HUES64 (cell line): Measurements from ENCODE around the gene GIMAP1.

Experiments
- H3K27ac ChIP-seq: 2 replicates; pipeline ENCODE4 v1.7.0; 2013; ENCODE audit warnings: low read depth, low read length, inconsistent platforms
- H3K27me3 ChIP-seq: 2 replicates; pipeline ENCODE4 v1.6.1; 2013; ENCODE audit warnings: mild to moderate bottlenecking, low read length; ENCODE audit not compliant: insufficient read depth
- H3K36me3 ChIP-seq: 2 replicates; pipeline ENCODE4 v1.6.1; 2013; ENCODE audit warnings: mild to moderate bottlenecking, low read length; ENCODE audit not compliant: insufficient read depth
- H3K4me1 ChIP-seq: 2 replicates; pipeline ENCODE4 v1.6.1; 2013; ENCODE audit warnings: mild to moderate bottlenecking, low read length, moderate library complexity; ENCODE audit not compliant: insufficient read depth
- H3K4me3 ChIP-seq: 2 replicates; pipeline ENCODE4 v1.5.1; 2013; ENCODE audit warnings: mild to moderate bottlenecking, low read length, moderate library complexity
- H3K9ac ChIP-seq: 2 replicates; pipeline ENCODE4 v1.6.1; 2013; ENCODE audit warnings: mild to moderate bottlenecking, low read depth, low read length
- H3K9me3 ChIP-seq: 2 replicates; pipeline ENCODE4 v1.6.1; 2013; ENCODE audit warnings: low read depth, low read length; ENCODE audit not compliant: insufficient read depth
- WGBS: fragments of 150-250, 120-280 bp; methylation state at CpG from one replicate; pipeline ENCODE4 v1.1.7; 2013; ENCODE audit warnings: missing lambda C conversion rate; 5-methylcytosine and 5-hydroxymethylcytosine counted together

The GIMAP1 gene

GRCh38 chr7:150737265-150738055 is 21.0 kb downstream of the GIMAP1 start, which contains the start of gene GIMAP5:
TSS of gene GIMAP5 (plus strand) at chr7:150737418. CDS start at chr7:150740885, 3,467 bp downstream.
- peaks cover 100% of the 10 kb centered on the region for H3K27me3 ChIP-seq
- H3K4me3 ChIP-seq = no peak within 1 kb of the TSS
- no peaks in the 10 kb centered on the region; the same call in 1 of the 2 replicates for H3K9me3 ChIP-seq
- H3K36me3 ChIP-seq = no peaks in the 10 kb centered on the region
- 46% methylated on average over 14 of the region's 14 CpGs for WGBS
- no peak within 1 kb of the TSS for H3K27ac ChIP-seq
- H3K4me1 ChIP-seq = peaks cover 3% of the 10 kb centered on the region; the same call in 1 of the 2 replicates
- H3K9ac ChIP-seq = no peak within 1 kb of the TSS

GRCh38 chr7:150738092-150738491 is 21.7 kb downstream of the GIMAP1 start:
- Histone ChIP-seq H3K27me3 (peaks cover 100% of the 10 kb centered on the region), H3K4me3 (no peak overlapping the region), H3K4me1 (peaks cover 3% of the 10 kb centered on the region; the same call in 1 of the 2 replicates), H3K9ac (no peak overlapping the region), H3K36me3 (no peaks in the 10 kb centered on the region), H3K9me3 (no peaks in the 10 kb centered on the region; the same call in 1 of the 2 replicates), H3K27ac (no peak overlapping the region)
- 68% methylated on average over 5 of the region's 5 CpGs for WGBS

GRCh38 chr7:150738591-150739001 is 22.2 kb downstream of the GIMAP1 start:
- H3K9me3 ChIP-seq = no peaks in the 10 kb centered on the region; the same call in 1 of the 2 replicates
- H3K4me1 ChIP-seq = peaks cover 3% of the 10 kb centered on the region; the same call in 1 of the 2 replicates
- H3K27me3 ChIP-seq = peaks cover 100% of the 10 kb centered on the region
- no peaks in the 10 kb centered on the region for H3K36me3 ChIP-seq
- no peak overlapping the region for H3K27ac ChIP-seq
- no peak overlapping the region for H3K4me3 ChIP-seq
- no peak overlapping the region for H3K9ac ChIP-seq
- 76% methylated on average over 5 of the region's 5 CpGs for WGBS

GRCh38 chr7:150739033-150739432 is 22.6 kb downstream of the GIMAP1 start:
- no peaks in the 10 kb centered on the region; the same call in 1 of the 2 replicates for H3K9me3 ChIP-seq
- peaks cover 3% of the 10 kb centered on the region; the same call in 1 of the 2 replicates for H3K4me1 ChIP-seq
- no peak overlapping the region for H3K9ac ChIP-seq
- H3K36me3 ChIP-seq = no peaks in the 10 kb centered on the region
- no peak overlapping the region for H3K4me3 ChIP-seq
- peaks cover 100% of the 10 kb centered on the region for H3K27me3 ChIP-seq
- H3K27ac ChIP-seq = no peak overlapping the region

GRCh38 chr7:150740053-150740452 is 23.6 kb downstream of the GIMAP1 start:
- H3K9me3 ChIP-seq = no peaks in the 10 kb centered on the region
- no peak overlapping the region for H3K9ac ChIP-seq
- H3K27me3 ChIP-seq = peaks cover 99% of the 10 kb centered on the region
- WGBS = 82% methylated on average over 10 of the region's 10 CpGs
- no peaks in the 10 kb centered on the region for H3K36me3 ChIP-seq
- H3K4me1 ChIP-seq = peaks cover 3% of the 10 kb centered on the region; the same call in 1 of the 2 replicates
- H3K4me3 ChIP-seq = no peak overlapping the region
- H3K27ac ChIP-seq = no peak overlapping the region

GRCh38 chr7:150742286-150742968 is 26.0 kb downstream of the GIMAP1 start:
- H3K36me3 ChIP-seq = no peaks in the 10 kb centered on the region
- no peak overlapping the region for H3K9ac ChIP-seq
- H3K4me3 ChIP-seq = no peak overlapping the region
- H3K4me1 ChIP-seq = no peaks in the 10 kb centered on the region
- H3K27ac ChIP-seq = no peak overlapping the region
- H3K27me3 ChIP-seq = peaks cover 98% of the 10 kb centered on the region
- WGBS = 79% methylated on average over 14 of the region's 14 CpGs
- no peaks in the 10 kb centered on the region for H3K9me3 ChIP-seq

GRCh38 chr7:150744041-150744656 is 27.7 kb downstream of the GIMAP1 start:
- no peak overlapping the region for H3K9ac ChIP-seq
- H3K27me3 ChIP-seq = peaks cover 98% of the 10 kb centered on the region
- no peak overlapping the region for H3K4me3 ChIP-seq
- no peak overlapping the region for H3K27ac ChIP-seq
- WGBS = 75% methylated on average over 8 of the region's 8 CpGs
- no peaks in the 10 kb centered on the region for H3K36me3 ChIP-seq
- no peaks in the 10 kb centered on the region for H3K4me1 ChIP-seq
- H3K9me3 ChIP-seq = no peaks in the 10 kb centered on the region

- Histone ChIP-seq H3K4me3 (no peak overlapping the region), H3K27me3 (peaks cover 98% of the 10 kb centered on the region), H3K9me3 (no peaks in the 10 kb centered on the region), H3K4me1 (no peaks in the 10 kb centered on the region), H3K36me3 (no peaks in the 10 kb centered on the region), H3K27ac (no peak overlapping the region), H3K9ac (no peak overlapping the region)
- WGBS = 85% methylated on average over 5 of the region's 5 CpGs
Measured at GRCh38 chr7:150745086-150745485, 28.7 kb downstream of the GIMAP1 start.

GRCh38 chr7:150745876-150746275 is 29.5 kb downstream of the GIMAP1 start:
- H3K9me3 ChIP-seq = no peaks in the 10 kb centered on the region
- no peak overlapping the region for H3K27ac ChIP-seq
- WGBS = 72% methylated on average over 3 of the region's 3 CpGs
- no peak overlapping the region for H3K4me3 ChIP-seq
- H3K27me3 ChIP-seq = peaks cover 96% of the 10 kb centered on the region
- no peaks in the 10 kb centered on the region for H3K36me3 ChIP-seq
- no peak overlapping the region for H3K9ac ChIP-seq
- H3K4me1 ChIP-seq = no peaks in the 10 kb centered on the region

GRCh38 chr7:150746921-150747320 is 30.5 kb downstream of the GIMAP1 start:
- H3K9me3 ChIP-seq = no peaks in the 10 kb centered on the region
- no peaks in the 10 kb centered on the region for H3K36me3 ChIP-seq
- H3K4me1 ChIP-seq = no peaks in the 10 kb centered on the region
- H3K9ac ChIP-seq = no peak overlapping the region
- H3K27me3 ChIP-seq = peaks cover 94% of the 10 kb centered on the region
- H3K4me3 ChIP-seq = no peak overlapping the region
- H3K27ac ChIP-seq = no peak overlapping the region
- WGBS = 91% methylated on average over 6 of the region's 6 CpGs

- H3K27me3 ChIP-seq = peaks cover 91% of the 10 kb centered on the region
- no peak overlapping the region for H3K4me3 ChIP-seq
- H3K36me3 ChIP-seq = no peaks in the 10 kb centered on the region
- no peak overlapping the region for H3K27ac ChIP-seq
- WGBS = 56% methylated on average over 3 of the region's 4 CpGs
- H3K4me1 ChIP-seq = no peaks in the 10 kb centered on the region
- H3K9ac ChIP-seq = no peak overlapping the region
- no peaks in the 10 kb centered on the region for H3K9me3 ChIP-seq
Measured at GRCh38 chr7:150748376-150748775, 32.0 kb downstream of the GIMAP1 start.
